Glomerular endothelial cell (primary cell): Measurements from ENCODE around the gene PPP6C. TPM values are rescaled to one million over a fixed set of nuclear protein-coding genes. Genes with fewer than 3 reads are reported as not detected.
"Not testable (repeated sequence)": the region's sequence is repeated elsewhere in the genome, so short reads cannot be mapped to it uniquely, and the experiment has no call there.

ENCODE experiments used
- DNase-seq: peaks from one replicate; pipeline ENCODE4 v3.0.0-alpha.2; 2011; ENCODE audit warnings: low read depth, low spot score; ENCODE audit errors: extremely low read depth
- total RNA-seq: library from RNA; depleted of rRNA; stranded (reverse); fragments of >200 nt; gene quantifications from 2 replicates; pipeline ENCODE4 v1.2.3, GENCODE V29; 2015

PPP6C gene
- 26.9 and 29.8 TPM in 2 replicates for total RNA-seq

DNA sequence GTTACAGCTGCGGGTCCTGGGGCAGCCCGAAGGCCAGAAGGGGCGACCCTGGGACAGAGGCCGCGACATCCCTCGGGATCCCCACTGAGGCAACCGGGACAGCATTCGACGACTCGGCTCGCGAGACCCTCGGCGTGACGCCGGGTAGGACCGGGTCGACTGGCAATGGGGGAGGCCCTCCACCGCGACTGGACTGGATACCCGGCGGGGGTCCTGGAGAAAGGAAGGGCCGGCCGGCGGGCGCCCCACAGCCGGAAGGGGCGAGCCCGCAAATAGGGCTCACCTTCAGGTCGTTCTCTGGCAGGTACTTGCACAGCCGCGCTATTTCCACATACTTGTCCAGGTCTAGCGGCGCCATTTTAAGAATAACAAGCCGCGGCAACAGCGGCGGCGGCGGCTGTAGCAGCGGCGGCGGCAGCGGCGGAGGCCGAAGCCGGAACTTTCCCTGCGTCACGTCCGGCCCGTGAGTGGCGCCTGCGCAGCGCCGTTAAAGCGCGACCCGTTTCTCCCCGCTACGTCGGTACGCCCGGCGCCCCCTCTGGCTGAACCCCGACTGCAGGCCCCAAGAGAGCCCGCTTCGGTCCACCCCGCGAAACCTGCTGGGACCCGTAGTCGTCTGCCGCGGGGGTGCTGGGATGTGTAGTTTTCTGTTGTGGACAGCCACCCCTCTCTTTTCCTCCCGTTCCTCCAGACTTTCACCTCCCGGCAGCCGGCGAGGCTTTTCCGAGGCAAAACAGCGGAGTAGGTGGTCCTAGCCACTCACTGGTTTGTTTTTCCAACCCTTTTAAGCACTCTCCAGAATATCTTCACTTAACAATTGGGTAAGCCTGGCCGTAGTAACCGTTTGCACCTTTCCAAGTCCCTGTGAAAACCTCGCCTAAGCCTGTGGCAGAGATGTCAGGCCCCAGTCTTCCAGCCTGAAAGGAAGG is at the start of gene PPP6C:
Gene PPP6C, minus strand, starts transcription at position 443 of the 929 bp plus-strand sequence. Its CDS starts 85 bp downstream, at position 358.
- DNase-seq = no peak

DNA sequence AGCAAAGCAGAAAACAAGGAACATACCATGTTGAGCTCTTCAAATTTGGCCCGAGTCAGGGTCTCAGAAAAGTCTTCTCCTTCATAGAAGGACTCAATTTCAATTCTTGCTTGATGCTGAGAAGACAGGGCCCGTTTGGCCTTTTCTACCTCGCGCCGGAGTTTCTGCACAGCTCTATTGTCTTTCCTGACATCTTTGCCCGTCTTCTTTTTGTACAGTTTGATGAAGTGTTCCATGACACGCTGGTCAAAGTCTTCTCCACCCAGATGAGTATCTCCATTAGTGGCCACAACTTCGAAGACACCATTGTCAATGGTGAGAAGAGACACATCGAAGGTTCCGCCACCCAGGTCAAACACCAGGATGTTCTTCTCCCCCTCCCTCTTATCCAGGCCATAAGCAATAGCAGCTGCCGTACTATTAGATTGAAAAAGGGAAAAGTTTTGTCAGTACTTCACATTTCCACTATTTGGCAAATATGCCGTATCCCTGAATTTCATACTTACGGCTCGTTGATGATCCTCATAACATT is 49.4 kb upstream of the PPP6C start:
- no peak for DNase-seq

DNA sequence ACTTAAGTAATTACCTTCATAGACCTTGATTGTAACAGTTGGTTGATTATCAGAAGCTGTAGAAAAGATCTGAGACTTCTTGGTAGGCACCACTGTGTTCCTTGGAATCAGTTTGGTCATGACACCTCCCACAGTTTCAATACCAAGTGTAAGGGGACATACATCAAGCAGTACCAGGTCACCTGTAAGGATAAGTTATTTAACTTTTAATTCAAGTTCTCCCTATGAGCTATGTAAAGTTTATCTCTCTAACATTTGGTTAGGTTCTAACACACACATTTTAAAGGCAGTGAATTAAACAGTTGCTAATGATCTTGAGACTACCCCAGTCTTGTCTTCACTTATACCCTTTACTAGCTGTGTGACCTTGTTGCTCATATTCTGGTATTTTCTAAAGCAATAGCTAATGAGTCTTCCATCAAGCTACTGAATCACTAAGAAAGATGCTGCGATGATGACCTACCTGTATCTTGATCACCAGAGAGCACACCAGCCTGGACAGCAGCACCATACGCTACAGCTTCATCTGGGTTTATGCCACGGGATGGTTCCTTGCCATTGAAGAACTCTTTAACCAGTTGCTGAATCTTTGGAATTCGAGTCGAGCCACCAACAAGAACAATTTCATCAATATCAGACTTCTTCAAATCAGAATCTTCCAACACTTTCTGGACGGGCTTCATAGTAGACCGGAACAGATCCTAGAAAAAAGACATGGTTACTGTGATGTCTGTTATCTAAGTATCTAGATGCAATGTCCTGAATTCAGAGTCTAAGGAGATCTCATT is 48.7 kb upstream of the PPP6C start:
- DNase-seq = no peak

DNA sequence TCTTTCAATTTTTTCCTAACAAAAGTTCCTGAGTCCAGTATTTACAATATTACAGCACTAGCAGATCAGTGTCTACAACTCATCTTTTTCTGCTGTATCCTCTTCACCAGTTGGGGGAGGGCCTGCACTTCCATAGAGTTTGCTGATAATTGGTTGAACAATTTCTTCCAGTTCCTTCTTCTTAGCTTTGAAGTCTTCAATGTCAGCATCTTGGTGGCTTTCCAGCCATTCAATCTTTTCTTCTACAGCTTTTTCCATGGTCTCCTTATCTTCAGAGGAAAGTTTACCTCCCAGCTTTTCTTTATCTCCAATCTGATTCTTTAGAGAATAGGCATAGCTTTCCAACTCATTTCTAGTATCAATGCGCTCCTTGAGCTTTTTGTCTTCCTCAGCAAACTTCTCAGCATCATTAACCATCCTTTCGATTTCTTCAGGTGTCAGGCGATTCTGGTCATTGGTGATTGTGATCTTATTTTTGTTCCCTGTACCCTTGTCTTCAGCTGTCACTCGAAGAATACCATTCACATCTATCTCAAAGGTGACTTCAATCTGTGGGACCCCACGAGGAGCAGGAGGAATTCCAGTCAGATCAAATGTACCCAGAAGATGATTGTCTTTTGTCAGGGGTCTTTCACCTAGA is 47.0 kb upstream of the PPP6C start:
- DNase-seq = not testable (repeated sequence)

DNA sequence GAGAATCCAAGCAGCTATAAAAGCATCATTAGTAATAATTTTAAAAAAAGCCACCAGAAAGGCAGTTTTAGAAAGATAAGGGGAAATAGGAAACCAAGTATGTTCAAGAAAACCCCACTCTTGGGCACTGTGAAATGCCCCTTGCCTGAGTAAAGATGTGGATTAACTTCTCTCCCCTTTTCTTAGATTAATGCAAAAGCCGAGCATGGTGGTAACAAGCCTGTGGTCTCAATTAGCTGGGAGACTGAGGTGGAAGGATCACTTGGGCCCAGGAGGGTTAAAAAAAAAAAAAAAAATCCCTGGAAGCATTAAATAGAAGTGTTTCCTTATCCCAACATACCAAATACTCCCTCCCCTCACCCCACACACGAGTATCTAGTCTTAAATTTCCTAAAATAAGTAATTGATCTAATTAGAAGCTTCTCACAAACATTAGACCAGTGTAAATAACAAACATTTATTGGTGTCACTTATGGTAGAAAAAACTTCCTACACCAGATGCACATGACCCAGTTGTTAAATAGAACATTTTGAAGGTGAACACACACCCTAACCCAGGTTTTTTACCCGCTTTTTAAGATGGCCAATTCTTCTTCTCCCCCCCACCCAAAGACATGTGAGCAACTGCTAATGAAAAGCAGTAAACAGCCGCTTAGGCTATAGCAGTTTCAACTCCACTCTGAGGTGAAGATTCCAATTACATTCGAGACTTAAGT is 46.4 kb upstream of the PPP6C start:
- DNase-seq = no peak

DNA sequence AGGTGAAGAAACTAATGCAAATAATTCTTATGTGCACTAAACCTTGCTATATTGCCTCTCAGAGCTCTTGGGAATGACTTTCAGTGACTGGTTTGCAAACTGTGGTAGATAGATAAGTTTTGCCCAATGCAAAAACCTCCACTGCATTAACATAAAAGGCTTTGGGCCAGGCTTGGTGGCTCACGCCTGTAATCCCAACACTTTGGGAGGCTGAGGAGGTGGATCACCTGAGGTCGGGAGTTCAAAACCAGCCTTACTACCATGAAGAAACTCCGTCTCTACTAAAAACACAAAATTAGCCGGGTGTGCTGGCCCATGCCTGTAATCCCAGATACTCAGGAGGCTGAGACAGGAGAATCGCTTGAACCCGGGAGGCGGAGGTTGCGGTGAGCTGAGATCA is 44.5 kb upstream of the PPP6C start:
- DNase-seq = not testable (repeated sequence)

DNA sequence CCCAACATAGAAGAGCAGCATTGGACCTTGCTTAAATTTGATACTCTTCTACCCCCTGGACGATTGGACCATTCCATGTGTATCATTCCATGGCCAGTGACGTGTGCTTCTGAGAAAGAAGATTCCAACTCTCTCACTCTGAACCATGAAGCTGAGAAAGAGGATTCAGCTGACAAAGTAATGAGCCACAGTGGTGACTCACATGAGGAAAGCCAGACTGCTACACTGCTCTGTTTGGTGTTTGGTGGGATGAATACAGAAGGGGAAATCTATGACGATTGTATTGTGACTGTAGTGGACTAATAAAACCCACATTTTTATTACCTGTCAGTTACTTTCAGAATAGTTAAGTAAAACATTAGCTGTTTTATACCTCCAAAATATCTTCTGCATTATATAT is 44.1 kb upstream of the PPP6C start:
- DNase-seq = peak; percentile 60

DNA sequence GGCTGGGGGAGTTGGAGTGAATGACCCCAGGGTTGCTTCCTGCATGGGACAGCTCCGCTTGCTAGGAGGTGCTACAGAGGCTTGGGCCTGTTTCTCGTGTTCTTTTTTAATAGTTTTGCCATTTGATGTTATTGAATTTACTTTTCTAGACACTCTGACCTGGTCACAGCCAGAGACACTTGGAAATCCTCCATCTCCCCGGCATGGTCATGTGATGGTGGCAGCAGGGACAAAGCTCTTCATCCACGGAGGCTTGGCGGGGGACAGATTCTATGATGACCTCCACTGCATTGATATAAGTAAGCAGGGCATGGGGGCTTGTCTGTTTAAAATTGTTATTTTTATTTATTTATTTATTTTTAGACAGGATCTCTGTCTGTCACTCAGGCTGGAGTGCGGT is 38.2 kb upstream of the PPP6C start:
- DNase-seq = no peak

DNA sequence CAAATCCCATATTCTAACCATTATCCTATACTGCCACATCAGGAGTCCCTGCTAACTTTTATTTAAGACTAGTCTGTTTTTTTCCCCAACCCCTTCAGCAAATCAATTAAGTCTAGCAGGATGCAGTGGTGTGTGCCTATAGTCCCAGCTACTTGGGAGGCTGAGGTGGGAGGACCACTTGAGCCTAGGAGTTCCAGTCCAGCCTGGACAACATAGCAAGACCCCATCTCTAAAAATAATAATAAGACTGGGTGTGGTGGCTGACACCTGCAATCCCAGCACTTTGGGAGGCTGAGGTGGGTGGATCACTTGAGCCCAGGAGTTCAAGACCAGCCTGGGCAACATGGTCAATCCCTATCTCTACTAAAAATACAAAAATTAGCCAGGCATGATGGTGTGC is 35.3 kb upstream of the PPP6C start:
- not testable (repeated sequence) for DNase-seq

DNA sequence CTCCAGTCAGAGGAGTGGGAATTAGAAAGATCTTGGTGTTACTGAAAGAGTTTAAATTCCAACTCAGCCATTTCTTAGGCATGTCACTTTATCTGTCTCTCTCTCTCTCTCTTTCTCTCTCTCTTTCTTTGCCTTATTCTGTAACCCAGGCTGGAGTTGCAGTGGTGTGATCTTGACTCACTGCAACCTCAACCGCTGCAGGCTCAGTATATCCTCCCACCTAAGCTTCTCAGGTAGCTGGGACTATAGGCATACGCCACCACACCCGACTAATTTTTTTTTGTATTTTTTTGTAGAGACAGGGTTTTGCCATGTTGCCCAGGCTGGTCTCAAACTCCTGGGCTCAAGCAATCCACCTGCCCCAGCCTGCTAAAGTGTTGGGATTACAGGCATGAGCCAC is 29.0 kb upstream of the PPP6C start:
- DNase-seq = no peak

DNA sequence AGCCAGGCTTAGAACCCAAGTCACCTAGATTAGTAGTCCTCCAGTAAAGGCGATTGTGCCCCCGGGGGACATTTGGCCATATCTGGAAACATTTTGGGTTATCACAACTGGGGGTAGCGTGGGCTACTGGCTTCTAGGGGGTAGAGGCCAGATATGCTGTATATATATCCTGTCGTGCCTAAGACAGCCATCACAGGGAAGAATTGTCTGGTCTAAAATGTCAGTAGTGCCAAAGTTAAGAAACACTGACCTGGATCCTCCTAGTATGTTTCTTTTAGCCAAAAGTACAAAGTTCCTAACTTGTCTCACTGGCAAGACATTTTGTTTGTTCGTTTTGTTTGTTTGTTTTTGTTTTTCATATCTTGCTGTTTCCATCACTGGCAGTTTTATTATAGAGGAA is 24.6 kb upstream of the PPP6C start:
- no peak for DNase-seq

DNA sequence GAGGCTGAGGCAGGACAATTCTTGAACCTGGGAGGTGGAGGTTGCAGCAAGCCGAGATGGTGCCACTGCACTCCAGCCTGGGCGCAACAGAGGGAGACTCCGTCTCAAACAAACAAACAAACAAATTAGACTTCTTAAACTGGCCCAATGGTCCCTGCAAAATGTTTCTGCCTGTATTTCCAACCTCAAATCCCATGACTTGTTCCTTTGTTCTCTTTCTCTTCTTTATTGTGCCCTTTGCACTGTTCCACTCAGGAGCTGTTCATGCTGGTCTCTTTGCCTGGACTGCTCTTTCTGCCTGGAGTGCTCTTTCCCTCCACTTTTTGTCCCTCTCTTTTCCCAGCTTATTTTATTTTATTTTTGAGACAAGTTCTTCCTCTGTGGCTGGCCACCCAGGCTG is 14.9 kb upstream of the PPP6C start:
- DNase-seq = no peak

DNA sequence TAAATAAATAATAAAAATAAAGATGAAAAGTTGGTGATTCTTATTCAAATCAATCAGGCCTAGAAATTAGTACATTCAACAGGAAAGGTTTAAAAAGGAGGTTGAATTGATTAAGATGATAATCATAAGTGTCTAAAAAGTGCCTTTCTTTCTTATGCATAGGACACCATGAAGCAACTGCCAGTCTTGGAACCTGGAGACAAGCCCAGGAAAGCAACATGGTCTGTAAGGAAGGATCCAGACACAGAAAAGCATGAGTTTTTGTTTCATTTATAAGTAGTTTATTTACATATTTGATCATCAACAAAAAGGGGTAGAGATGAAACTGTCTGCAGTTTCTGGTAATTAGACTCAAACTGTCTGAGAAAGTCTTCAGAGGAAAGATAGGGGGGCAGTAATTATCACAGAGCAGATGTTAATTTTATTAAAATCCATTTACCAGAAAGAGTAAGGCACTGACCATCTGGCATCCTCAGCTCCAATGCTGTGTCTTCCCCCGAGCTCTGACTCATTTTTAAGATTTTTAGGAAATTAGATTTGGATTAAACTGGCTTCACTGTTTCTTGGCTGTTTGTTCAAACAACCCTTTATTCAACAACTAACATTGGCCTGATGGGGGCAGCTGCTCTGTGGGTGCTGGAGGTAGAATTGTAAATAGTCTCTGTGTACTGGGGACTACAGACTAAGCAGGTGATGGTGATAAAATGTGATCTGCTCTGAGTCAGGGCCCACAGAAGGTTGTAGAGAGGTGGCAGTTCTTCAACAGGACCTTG is 13.4 kb upstream of the PPP6C start:
- DNase-seq = no peak

DNA sequence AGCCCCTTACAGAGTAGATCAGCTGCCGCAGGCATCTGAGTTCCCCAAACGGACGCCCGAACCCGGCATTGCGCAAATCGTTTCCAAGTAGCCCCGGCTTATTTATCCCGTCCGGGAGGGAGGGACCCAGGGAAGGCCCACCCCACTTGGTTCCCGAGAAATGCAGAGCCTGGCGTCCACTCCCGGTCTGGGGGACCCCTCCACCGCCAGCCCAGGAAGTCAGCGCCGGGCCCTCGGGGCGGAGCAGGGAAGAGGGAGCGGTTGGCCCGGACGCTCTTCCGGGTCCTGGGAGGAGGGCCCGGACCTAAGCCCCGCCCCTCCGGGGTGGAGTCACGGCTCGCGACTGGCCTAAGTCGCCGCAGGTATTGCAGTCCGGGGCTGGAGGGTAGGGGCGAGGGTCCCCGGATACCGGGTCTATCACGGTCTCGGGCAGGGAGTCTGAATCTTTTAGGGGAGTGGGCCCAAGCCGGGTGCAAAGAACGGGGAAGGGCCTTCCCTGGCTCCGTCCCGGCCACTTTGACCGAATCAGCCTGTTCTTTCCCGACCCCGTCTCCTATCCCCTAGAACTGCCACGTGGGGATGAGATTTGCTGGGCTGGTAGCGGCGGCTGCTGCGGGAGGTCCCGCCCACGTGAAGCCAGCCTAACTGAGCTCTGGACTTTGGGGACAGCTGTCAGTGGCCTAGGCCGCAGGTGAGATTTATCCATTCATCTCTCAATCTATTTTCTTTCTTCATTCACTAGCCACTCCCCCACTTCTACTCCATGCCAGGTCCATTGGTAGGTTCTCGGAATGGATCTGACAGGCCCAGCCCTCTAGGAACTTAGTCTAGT is 10.8 kb upstream of the PPP6C start, which contains the start of gene RABEPK:
Gene RABEPK, plus strand, starts transcription at position 327 of the 832 bp plus-strand sequence. CDS start 2,472 bp downstream, outside the sequence.
- no peak for DNase-seq

DNA sequence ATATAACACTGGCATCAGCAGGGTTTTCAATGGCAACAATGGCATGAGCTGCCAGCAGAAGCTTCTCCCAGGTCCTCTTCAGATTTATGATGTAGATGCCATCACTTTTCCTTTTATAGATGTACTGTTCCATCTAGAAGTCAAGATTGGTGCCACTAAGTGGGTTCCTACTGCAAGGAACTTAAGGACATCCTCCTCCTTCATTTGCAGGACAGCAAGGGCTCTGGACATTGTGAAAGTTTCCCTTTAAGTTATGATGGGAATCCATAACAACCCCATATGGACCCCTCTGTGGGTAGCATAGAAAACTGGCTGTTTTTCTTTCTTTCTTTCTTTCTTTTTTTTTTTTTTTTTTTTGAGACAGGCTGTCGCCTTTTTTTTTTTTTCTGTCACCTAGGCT is 6.0 kb upstream of the PPP6C start:
- DNase-seq = not testable (repeated sequence)

DNA sequence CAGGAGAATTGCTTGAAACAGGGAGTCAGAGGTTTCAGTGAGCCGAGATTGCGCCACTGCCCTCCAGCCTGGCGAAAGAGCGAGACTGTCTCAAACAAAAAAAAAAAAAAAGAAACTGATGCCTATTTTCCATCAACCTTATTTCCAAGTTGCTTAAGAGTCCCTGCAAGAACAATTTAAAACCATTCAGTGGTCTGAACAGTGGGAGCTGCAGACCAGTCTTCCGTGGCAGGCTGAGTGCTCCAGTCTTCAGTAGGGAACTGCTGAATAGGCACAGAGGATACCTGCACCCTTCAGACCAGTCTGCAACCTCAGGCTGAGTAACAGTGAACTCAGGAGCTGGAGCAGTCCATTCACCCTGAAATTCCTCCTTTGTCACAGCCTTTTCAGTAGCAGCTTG is 4.9 kb upstream of the PPP6C start:
- not testable (repeated sequence) for DNase-seq

DNA sequence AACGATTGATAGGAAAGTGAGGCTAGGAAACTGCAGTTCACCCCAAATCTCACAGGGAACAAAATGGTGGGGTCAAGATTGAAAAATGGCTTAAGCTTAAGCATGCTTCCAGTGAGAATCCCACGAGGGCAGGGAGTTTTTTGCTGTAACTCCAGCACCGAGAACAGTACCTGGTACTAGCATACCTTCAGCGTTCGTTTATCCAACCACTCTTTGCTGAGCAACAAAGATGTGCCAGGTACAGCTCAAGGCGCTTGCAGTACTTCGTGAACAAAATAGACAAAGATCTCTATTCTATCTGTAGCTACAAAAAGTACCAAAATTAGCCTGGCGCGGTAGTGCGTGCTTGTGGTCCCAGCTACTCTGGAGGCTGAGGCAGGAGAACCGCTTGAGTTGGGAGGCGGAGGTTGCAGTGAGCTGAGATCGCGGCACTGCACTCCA is 778 bp upstream of the PPP6C start:
- DNase-seq = no peak

DNA sequence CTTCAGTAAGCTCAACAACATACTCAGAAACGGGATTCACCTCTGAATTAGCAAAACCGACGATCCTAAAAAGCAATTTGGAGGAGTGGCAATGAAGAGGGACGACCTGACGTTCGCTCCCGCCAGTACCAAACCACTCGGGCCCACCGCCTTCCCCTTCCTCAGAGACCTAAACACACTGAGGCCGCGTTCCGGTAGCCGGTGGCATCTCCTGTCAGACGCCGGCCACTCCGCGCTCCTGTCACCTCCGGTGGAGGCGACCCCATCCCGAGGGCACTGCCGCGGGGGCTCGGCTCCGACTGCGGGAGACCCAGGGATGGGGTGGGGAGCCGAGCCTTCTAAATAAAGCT is 617 bp downstream of the PPP6C start:
- no peak for DNase-seq

DNA sequence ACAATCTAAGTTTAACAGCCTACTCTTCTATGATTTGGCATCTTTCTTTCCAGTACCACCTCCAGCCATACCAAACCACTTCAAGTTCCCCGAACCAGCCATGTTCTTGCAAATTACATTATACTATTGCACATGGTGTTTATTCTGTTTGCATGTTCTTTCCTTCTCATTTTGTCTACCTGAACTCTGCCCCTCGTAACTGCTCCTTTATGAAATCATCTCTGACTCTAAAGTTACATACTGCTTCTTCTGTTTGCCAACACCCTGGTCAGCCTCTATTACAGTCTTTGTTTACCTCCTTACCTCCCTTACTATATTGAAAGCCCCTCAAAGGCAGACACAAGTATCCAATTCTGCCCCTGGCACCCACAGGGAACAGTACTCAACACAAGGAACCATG is 6.0 kb downstream of the PPP6C start:
- DNase-seq = no peak
